Heart left ventricle (tissue), 13 donors: ENCODE results near the gene TMEM209.

Experiments used
- CTCF ChIP-seq, 12 donors: fragments of 200-600 bp; sonication (generic) in 4 of 12; IDR thresholded peaks; one replicate each; pipeline versions ENCODE4 v1.5.0 to v1.8.0; 2018 to 2022; ENCODE audit warnings: antibody characterized with exemption in 12 of 12, mild to moderate bottlenecking in 5 of 12
- POLR2A ChIP-seq, 2 donors: fragments of 450-650 bp; IDR thresholded peaks; one replicate each; pipeline ENCODE4 v1.6.1; 2017; ENCODE audit warnings: antibody characterized with exemption in 2 of 2, mild to moderate bottlenecking in 2 of 2, moderate library complexity in 2 of 2
- donor health status: ischemic (EF 13 %, LVEDD 7.1; RV severe dilation, severe dysfunction).
- donor health status: DM: no; HTN: yes; CAD: no.
- donor health status: DM: no; HTN: no; CAD: no.
- donor health status: ischemic (EF 25% LVEDD 6.9; RV normal size, moderate dysfunction).
- donor health status: ischemic (EF 25% LVEDD 5.7; RV mildly dilated, moderate dysfunction).
- donor health status: ischemic (EF 35%, LVEDD 5.7; RV mildly dilated, moderate dysfunction).
- donor health status: nonischemic (EF 11% LVEDD 7.7; RV severe dilation, severe dysfunction).
- donor health status: DM: yes; HTN: yes; CAD: no.
- donor health status: PGD.
- donor health status: ischemic (EF 29% LVEDD 5.4; RV normal size, mild dysfunction).
- donor health status: nonischemic (EF 23%, LVEDD 6.1; RV moderate dilation, normal function).

GRCh38 chr7:130197094-130197493, 8.1 kb downstream of the TMEM209 start:
- no peak for TF ChIP-seq POLR2A (IDR thresholded peaks at IDR 0.05)
- TF ChIP-seq CTCF (IDR thresholded peaks at IDR 0.05), result no peak
